Measurements from ENCODE around the gene OR7G1.

- TF ChIP-seq CTCF (IDR thresholded peaks at IDR 0.05) = no peak
- TF ChIP-seq POLR2A (IDR thresholded peaks at IDR 0.05) = no peak
- no peak for TF ChIP-seq EP300 (IDR thresholded peaks at IDR 0.05)
Observed at GRCh38 chr19:9139609-9140158, 24.1 kb upstream of the OR7G1 start.
